GM12864 (cell line): Measurements from ENCODE around the gene LCN6.
A peak's percentile ranks its signal among the peaks of the same experiment; 100 is the strongest.
"Not testable (repeated sequence)": the region's sequence is repeated elsewhere in the genome, so short reads cannot be mapped to it uniquely, and the experiment has no call there.

ENCODE experiments used
- DNase-seq: peaks from one replicate; pipeline ENCODE4 v3.0.0-alpha.2; 2011; ENCODE audit warnings: low read depth
- H3K4me3 ChIP-seq: 2 replicates; pipeline ENCODE4 v1.5.1; 2011; ENCODE audit warnings: mild to moderate bottlenecking, low read depth, low read length, control low read depth
- TF ChIP-seq, protein P1 (sequence below): IDR thresholded peaks from 2 replicates; pipeline ENCODE4 v1.5.1; 2011; ENCODE audit warnings: low read depth, mild to moderate bottlenecking, moderate library complexity, low read length, control low read depth, inconsistent platforms; ENCODE audit errors: missing control alignments

Gene LCN6

DNA sequence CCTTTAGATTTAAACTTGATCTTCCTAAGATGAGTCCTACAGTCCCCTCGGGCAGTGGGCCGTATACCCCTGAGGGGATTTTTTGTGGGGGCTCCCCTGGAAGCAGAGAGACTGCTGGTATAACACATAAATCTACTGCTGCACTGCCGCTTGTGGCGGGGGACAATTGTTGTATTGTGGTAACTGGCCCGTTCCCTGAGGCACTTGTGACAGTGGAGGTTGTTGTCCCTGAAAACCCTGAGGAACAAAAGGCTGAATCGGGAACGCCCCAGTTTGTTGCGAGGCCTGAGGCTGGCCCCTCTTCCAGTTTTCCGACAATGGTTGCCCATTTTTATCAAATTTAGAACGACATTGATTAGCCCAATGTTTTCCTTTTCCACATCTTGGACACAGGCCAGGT lies 38.1 kb upstream of the LCN6 start:
- no peak overlapping the region for H3K4me3 ChIP-seq
- DNase-seq: no peak
- TF ChIP-seq, protein P1, sequence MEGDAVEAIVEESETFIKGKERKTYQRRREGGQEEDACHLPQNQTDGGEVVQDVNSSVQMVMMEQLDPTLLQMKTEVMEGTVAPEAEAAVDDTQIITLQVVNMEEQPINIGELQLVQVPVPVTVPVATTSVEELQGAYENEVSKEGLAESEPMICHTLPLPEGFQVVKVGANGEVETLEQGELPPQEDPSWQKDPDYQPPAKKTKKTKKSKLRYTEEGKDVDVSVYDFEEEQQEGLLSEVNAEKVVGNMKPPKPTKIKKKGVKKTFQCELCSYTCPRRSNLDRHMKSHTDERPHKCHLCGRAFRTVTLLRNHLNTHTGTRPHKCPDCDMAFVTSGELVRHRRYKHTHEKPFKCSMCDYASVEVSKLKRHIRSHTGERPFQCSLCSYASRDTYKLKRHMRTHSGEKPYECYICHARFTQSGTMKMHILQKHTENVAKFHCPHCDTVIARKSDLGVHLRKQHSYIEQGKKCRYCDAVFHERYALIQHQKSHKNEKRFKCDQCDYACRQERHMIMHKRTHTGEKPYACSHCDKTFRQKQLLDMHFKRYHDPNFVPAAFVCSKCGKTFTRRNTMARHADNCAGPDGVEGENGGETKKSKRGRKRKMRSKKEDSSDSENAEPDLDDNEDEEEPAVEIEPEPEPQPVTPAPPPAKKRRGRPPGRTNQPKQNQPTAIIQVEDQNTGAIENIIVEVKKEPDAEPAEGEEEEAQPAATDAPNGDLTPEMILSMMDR: no peak

DNA sequence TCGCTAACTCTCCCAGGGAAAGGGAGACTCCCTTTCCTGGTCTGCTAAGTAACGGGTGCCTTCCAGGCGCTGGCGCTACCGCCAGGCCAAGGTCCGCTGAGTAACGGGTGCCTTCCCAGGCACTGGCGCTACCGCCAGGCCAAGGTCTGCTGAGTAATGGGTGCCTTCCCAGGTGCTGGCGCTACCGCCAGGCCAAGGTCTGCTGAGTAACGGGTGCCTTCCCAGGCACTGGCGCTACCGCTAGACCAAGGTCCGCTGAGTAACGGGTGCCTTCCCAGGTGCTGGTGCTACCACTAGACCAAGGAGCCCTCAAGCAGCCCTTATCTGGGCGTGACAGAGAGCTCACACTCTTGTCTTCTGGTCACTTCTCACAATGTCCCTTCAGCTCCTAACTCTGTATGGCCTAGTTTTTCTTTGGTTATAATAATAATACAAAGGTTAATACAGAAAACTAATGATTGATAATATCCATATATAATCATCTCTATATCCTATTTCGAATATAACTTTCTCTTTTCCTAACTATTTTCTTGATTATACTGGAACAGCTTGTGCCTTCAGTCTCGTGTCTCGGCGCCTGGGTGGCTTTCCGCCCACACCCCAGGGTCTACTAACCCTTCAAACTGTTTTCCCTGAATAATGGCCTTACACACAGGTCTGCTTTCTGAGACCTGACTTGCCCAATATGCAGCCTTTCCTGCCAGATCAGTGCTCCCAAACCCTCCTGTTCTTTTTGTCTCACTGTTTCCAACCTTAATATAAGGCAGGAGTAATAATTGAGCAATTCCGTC lies 37.4 kb upstream of the LCN6 start:
- not testable (repeated sequence) for H3K4me3 ChIP-seq, DNase-seq

DNA sequence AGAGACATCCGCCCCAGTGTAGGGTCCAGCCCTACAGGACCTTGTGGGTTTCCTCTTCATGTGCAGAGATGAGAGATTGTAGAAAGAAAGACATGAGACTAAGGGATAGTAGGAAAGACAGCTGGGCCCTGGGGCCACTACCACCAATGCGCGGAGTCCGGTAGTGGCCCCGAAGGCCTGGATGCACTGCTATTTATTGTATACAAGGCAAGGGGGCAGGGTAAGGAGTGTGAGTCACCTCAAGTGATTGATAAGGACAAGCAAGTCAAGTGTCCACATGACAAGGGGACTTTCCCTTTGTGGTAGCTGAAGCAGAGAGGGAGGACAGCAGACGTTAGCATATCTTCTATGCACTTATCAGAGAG lies 36.7 kb upstream of the LCN6 start:
- TF ChIP-seq, protein P1: no peak
- no peak overlapping the region for H3K4me3 ChIP-seq
- no peak for DNase-seq

- H3K4me3 ChIP-seq: no peak overlapping the region
- no peak for DNase-seq
- TF ChIP-seq, protein P1: peak; percentile 29
These were observed 36.1 kb upstream of the LCN6 start for GRCh38 chr9:136784249-136784996.

DNA sequence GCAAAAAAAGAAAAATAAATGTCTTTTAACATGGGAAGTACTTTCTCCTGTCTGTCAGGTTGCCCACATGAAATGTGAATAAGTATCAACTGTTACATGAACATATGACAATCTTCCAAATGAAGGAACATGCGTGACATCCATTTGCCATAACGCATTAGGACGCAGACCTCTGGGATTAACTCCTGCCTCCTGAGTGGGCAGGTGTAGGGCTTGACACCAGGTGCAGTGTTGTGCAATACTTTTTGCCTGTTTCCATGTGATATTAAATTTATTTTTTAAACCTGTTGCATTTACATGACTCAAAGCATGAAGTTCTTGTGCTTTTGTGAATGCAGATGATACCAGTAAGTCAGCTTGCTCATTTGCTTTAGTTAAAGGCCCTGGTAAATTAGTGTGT lies 34.1 kb upstream of the LCN6 start:
- no peak overlapping the region for H3K4me3 ChIP-seq
- TF ChIP-seq, protein P1: no peak
- no peak for DNase-seq

GRCh38 chr9:136779808-136780207 lies 31.5 kb upstream of the LCN6 start:
- DNase-seq: no peak
- TF ChIP-seq, protein P1: no peak
- H3K4me3 ChIP-seq: no peak overlapping the region

- no peak for DNase-seq
- H3K4me3 ChIP-seq: no peak overlapping the region
- TF ChIP-seq, protein P1: no peak
These were observed 29.0 kb upstream of the LCN6 start for GRCh38 chr9:136777359-136777758.
